Measurements from ENCODE around the gene CLIC5.

CLIC5 gene

DNA sequence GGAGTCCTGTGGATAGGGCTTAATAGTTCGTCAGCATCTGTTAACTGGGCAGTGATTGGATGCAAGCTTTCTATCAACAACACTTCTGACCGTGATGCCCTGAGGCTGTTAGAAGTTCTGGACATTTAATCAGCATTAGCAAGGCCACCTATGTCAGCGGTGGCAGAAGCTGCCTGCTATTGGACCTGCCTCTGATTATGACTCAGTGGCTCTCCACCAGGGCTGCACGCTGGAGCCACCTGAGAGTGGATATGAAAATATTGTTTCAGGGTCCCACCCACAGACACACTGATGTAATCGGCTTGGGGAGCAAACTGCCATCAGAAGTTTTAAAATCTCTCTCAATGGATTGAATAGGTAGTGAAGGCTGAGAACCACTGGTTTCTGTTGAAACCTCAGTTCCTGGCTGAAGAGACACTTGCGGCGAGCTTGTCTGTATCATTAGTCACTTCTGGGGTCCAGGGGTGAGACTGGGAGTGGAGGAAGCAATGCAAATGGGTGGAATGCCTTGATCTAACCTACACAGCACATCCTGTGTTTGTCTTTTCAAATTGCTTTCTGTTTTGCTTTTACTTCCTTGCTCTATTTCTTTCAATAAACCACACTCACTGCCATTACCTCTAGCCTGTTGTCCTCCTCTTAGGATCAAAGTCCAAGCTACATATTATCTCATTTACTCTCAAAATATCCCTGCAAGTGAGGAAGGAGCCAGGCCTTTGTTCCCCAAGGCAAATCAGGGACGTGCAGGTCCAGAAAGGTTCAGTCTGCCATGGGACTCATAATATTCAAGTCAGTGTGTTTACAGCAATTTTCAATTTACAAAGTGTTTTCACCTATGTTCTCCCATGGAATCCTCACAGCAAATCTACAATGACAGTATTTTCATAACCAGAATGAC, 4.2 kb downstream of the CLIC5 start:
- H3K79me1 ChIP-seq (ENCODE audit: low read length), result no peaks in the 10 kb centered on the region
- no peak for DNase-seq
- no peak overlapping the region for H2BK15ac ChIP-seq (replicated peaks; ENCODE audit: low read depth)
- no peak overlapping the region for H3K56ac ChIP-seq (ENCODE audit: low read length)
- no peaks in the 10 kb centered on the region for H3K36me3 ChIP-seq (ENCODE audit: control insufficient read depth, insufficient read depth, low read length)
- H2BK5ac ChIP-seq (ENCODE audit: low read length), result no peak overlapping the region
- H4K5ac ChIP-seq (ENCODE audit: low read length), result no peak overlapping the region
- WGBS (ENCODE audit: extremely low coverage, insufficient coverage, low lambda C conversion rate), result no CpG with 5 or more reads among the region's 8 CpGs
- no peak overlapping the region for H3K9ac ChIP-seq (ENCODE audit: low read length)
- H3K18ac ChIP-seq (ENCODE audit: low read length), result no peak overlapping the region
- no peak overlapping the region for H2AK5ac ChIP-seq (ENCODE audit: low read length)
- no peak overlapping the region for H3K4ac ChIP-seq (ENCODE audit: low read depth, low read length)
- no peak overlapping the region for H3K4me3 ChIP-seq (ENCODE audit: low read length)
- peaks cover 5% of the 10 kb centered on the region for H3K4me1 ChIP-seq (ENCODE audit: control insufficient read depth, low read depth, low read length)
- no peak overlapping the region for H3K23ac ChIP-seq (ENCODE audit: low read length)
- peaks cover 9% of the 10 kb centered on the region for H3K27me3 ChIP-seq (ENCODE audit: insufficient read depth, low read length, poor library complexity)
- no peaks in the 10 kb centered on the region for H3K79me2 ChIP-seq (ENCODE audit: control insufficient read depth, insufficient read depth, low read length)
- no peak overlapping the region for H3K4me2 ChIP-seq (ENCODE audit: low read length)
- no peak overlapping the region for H2BK120ac ChIP-seq (ENCODE audit: low read depth, low read length)
- H4K8ac ChIP-seq (ENCODE audit: low read depth, low read length), result no peak overlapping the region
- H3K27ac ChIP-seq (ENCODE audit: low read depth, low read length), result no peak overlapping the region

DNA sequence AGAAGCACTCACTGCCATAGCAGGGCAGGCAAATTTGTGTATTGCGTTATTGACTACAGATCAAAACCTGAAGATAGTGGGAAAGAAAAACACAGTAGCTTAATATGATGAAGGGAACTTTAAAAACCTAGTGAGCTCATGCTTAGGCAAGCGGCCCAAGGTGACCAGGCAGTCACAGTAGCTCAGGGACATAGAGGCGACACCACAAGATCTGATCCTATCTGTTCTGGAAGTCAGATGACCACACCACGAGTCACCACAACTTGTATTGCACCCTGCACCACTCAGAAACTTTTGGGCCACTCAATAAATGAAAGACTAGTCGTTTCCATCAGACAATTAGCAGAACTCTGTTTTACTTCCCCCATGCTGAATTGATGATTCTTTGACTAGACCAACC, 4.9 kb downstream of the CLIC5 start:
- Histone ChIP-seq H4K8ac (ENCODE audit: low read depth, low read length) (no peak overlapping the region), H3K4me3 (ENCODE audit: low read length) (no peak overlapping the region), H3K79me1 (ENCODE audit: low read length) (no peaks in the 10 kb centered on the region), H3K9ac (ENCODE audit: low read length) (no peak overlapping the region), H2BK5ac (ENCODE audit: low read length) (no peak overlapping the region), H4K5ac (ENCODE audit: low read length) (no peak overlapping the region), H3K18ac (ENCODE audit: low read length) (no peak overlapping the region), H2AK5ac (ENCODE audit: low read length) (no peak overlapping the region), H2BK15ac (replicated peaks; ENCODE audit: low read depth) (no peak overlapping the region), H3K4me2 (ENCODE audit: low read length) (no peak overlapping the region), H3K56ac (ENCODE audit: low read length) (no peak overlapping the region), H3K79me2 (ENCODE audit: control insufficient read depth, insufficient read depth, low read length) (no peaks in the 10 kb centered on the region), H3K23ac (ENCODE audit: low read length) (no peak overlapping the region), H2BK120ac (ENCODE audit: low read depth, low read length) (no peak overlapping the region), H3K36me3 (ENCODE audit: control insufficient read depth, insufficient read depth, low read length) (no peaks in the 10 kb centered on the region), H3K4ac (ENCODE audit: low read depth, low read length) (no peak overlapping the region), H3K4me1 (ENCODE audit: control insufficient read depth, low read depth, low read length) (peaks cover 5% of the 10 kb centered on the region), H3K27ac (ENCODE audit: low read depth, low read length) (no peak overlapping the region), H3K27me3 (ENCODE audit: insufficient read depth, low read length, poor library complexity) (peaks cover 7% of the 10 kb centered on the region)
- DNase-seq, result no peak
- no CpG with 5 or more reads among the region's 5 CpGs for WGBS (ENCODE audit: extremely low coverage, insufficient coverage, low lambda C conversion rate)

DNA sequence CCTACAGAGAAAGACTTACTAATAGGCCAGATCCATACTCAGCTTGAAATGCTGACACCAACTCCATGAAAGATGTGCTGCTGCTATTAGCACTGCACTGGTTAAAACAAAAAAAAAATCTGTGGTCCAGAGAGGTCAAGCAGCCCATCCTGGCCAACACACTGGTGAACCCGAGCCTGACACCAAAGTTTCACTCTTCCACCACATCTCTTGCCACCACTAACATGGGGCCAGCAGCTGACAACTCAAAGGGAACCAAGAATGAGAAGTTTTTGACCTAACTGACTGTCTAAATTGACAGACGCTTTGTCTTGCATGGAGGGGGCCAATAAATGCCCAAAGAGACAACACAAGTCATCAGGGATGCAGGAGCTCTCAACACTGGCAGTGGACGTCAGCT, 5.4 kb downstream of the CLIC5 start:
- H2BK5ac ChIP-seq (ENCODE audit: low read length), result no peak overlapping the region
- H3K56ac ChIP-seq (ENCODE audit: low read length), result no peak overlapping the region
- no peak overlapping the region for H4K8ac ChIP-seq (ENCODE audit: low read depth, low read length)
- H3K27ac ChIP-seq (ENCODE audit: low read depth, low read length), result no peak overlapping the region
- DNase-seq, result no peak
- no peaks in the 10 kb centered on the region for H3K36me3 ChIP-seq (ENCODE audit: control insufficient read depth, insufficient read depth, low read length)
- peaks cover 6% of the 10 kb centered on the region for H3K27me3 ChIP-seq (ENCODE audit: insufficient read depth, low read length, poor library complexity)
- H3K4ac ChIP-seq (ENCODE audit: low read depth, low read length), result no peak overlapping the region
- H3K79me2 ChIP-seq (ENCODE audit: control insufficient read depth, insufficient read depth, low read length), result no peaks in the 10 kb centered on the region
- no peak overlapping the region for H2BK15ac ChIP-seq (replicated peaks; ENCODE audit: low read depth)
- no peak overlapping the region for H3K23ac ChIP-seq (ENCODE audit: low read length)
- H3K4me3 ChIP-seq (ENCODE audit: low read length), result no peak overlapping the region
- H4K5ac ChIP-seq (ENCODE audit: low read length), result no peak overlapping the region
- no peak overlapping the region for H3K9ac ChIP-seq (ENCODE audit: low read length)
- H2BK120ac ChIP-seq (ENCODE audit: low read depth, low read length), result no peak overlapping the region
- peaks cover 5% of the 10 kb centered on the region for H3K4me1 ChIP-seq (ENCODE audit: control insufficient read depth, low read depth, low read length)
- H3K18ac ChIP-seq (ENCODE audit: low read length), result no peak overlapping the region
- H3K79me1 ChIP-seq (ENCODE audit: low read length), result no peaks in the 10 kb centered on the region
- no CpG with 5 or more reads among the region's 3 CpGs for WGBS (ENCODE audit: extremely low coverage, insufficient coverage, low lambda C conversion rate)
- no peak overlapping the region for H2AK5ac ChIP-seq (ENCODE audit: low read length)
- no peak overlapping the region for H3K4me2 ChIP-seq (ENCODE audit: low read length)

DNA sequence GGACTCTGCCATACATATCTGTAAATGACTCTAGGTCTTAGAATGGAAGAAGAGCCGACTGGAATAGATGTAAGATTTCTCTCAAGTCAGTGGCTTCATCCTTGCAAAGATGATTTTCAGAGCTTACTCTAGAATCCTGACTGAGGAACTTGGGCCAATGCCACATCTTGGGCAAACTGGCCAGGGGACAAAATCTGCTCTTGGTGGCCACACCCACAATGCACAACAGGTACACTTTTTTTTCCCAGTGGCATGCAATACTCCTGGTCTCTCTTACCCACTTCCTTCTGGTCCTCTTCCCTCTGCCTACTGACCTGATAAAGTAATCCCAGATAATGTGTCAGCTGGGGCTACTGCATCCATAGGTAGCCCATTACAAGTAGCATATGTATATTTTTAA, 13.4 kb downstream of the CLIC5 start:
- Histone ChIP-seq H3K4me3 (ENCODE audit: low read length) (no peak overlapping the region), H3K23ac (ENCODE audit: low read length) (no peak overlapping the region), H3K27me3 (ENCODE audit: insufficient read depth, low read length, poor library complexity) (no peaks in the 10 kb centered on the region), H4K5ac (ENCODE audit: low read length) (no peak overlapping the region), H2AK5ac (ENCODE audit: low read length) (no peak overlapping the region), H3K27ac (ENCODE audit: low read depth, low read length) (no peak overlapping the region), H3K9ac (ENCODE audit: low read length) (no peak overlapping the region), H3K56ac (ENCODE audit: low read length) (no peak overlapping the region), H2BK120ac (ENCODE audit: low read depth, low read length) (no peak overlapping the region), H3K36me3 (ENCODE audit: control insufficient read depth, insufficient read depth, low read length) (no peaks in the 10 kb centered on the region), H3K4me2 (ENCODE audit: low read length) (no peak overlapping the region), H2BK15ac (replicated peaks; ENCODE audit: low read depth) (no peak overlapping the region), H4K8ac (ENCODE audit: low read depth, low read length) (no peak overlapping the region), H3K79me2 (ENCODE audit: control insufficient read depth, insufficient read depth, low read length) (no peaks in the 10 kb centered on the region), H3K79me1 (ENCODE audit: low read length) (no peaks in the 10 kb centered on the region), H3K18ac (ENCODE audit: low read length) (no peak overlapping the region), H2BK5ac (ENCODE audit: low read length) (no peak overlapping the region), H3K4ac (ENCODE audit: low read depth, low read length) (no peak overlapping the region), H3K4me1 (ENCODE audit: control insufficient read depth, low read depth, low read length) (no peaks in the 10 kb centered on the region)
- WGBS (ENCODE audit: extremely low coverage, insufficient coverage, low lambda C conversion rate), result no CpG with 5 or more reads among the region's 1 CpG
- no peak for DNase-seq

DNA sequence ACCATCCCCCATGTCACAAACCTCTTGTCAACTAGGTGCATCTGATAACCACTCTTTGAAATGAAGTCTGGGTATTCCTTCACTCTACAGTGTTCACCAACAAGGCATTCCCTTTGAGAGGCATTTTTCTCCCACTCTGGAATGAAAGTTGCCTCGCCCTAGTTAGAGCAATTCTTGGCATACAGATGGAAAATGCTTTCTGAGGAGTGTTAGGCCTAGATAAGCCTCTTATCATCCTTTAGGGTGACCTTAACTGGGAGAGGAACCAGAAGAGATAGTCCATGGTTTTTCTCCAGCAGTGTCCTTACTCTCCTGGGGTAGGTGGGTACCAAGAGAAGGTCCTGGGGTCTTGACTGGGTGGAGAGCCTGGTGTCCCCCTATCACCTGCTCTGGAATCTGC, 14.8 kb downstream of the CLIC5 start:
- H3K56ac ChIP-seq (ENCODE audit: low read length), result no peak overlapping the region
- H3K23ac ChIP-seq (ENCODE audit: low read length), result no peak overlapping the region
- H3K4ac ChIP-seq (ENCODE audit: low read depth, low read length), result no peak overlapping the region
- no peak for DNase-seq
- no peak overlapping the region for H3K9ac ChIP-seq (ENCODE audit: low read length)
- no peak overlapping the region for H4K5ac ChIP-seq (ENCODE audit: low read length)
- no peaks in the 10 kb centered on the region for H3K4me1 ChIP-seq (ENCODE audit: control insufficient read depth, low read depth, low read length)
- H2BK15ac ChIP-seq (replicated peaks; ENCODE audit: low read depth), result no peak overlapping the region
- no peak overlapping the region for H4K8ac ChIP-seq (ENCODE audit: low read depth, low read length)
- no peaks in the 10 kb centered on the region for H3K36me3 ChIP-seq (ENCODE audit: control insufficient read depth, insufficient read depth, low read length)
- no peak overlapping the region for H2BK5ac ChIP-seq (ENCODE audit: low read length)
- H2BK120ac ChIP-seq (ENCODE audit: low read depth, low read length), result no peak overlapping the region
- no peak overlapping the region for H3K4me2 ChIP-seq (ENCODE audit: low read length)
- H3K79me1 ChIP-seq (ENCODE audit: low read length), result no peaks in the 10 kb centered on the region
- H2AK5ac ChIP-seq (ENCODE audit: low read length), result no peak overlapping the region
- H3K18ac ChIP-seq (ENCODE audit: low read length), result no peak overlapping the region
- H3K27ac ChIP-seq (ENCODE audit: low read depth, low read length), result no peak overlapping the region
- no peaks in the 10 kb centered on the region for H3K79me2 ChIP-seq (ENCODE audit: control insufficient read depth, insufficient read depth, low read length)
- no peak overlapping the region for H3K4me3 ChIP-seq (ENCODE audit: low read length)
- no peaks in the 10 kb centered on the region for H3K27me3 ChIP-seq (ENCODE audit: insufficient read depth, low read length, poor library complexity)
- no CpG with 5 or more reads among the region's 1 CpG for WGBS (ENCODE audit: extremely low coverage, insufficient coverage, low lambda C conversion rate)

DNA sequence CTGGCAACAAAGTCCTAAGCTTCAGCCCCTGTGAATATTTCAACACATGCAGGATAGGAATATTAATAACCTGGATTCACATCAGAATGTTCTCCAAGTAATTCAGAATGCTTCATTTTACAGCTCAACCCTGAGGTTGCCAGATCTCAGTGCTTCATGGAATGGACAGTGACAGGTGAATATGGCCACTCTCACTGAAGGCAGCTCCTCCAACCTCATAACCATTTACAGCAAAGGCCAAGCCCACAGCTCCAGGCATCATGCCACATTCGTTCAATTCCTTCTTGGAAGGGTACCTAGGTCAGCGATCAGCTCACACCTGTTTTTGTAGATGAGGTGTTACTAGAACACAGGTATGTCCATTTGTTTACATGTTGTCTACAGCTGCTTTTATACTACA, 17.1 kb downstream of the CLIC5 start:
- Histone ChIP-seq H3K36me3 (ENCODE audit: control insufficient read depth, insufficient read depth, low read length) (no peaks in the 10 kb centered on the region), H2AK5ac (ENCODE audit: low read length) (no peak overlapping the region), H3K18ac (ENCODE audit: low read length) (no peak overlapping the region), H3K56ac (ENCODE audit: low read length) (no peak overlapping the region), H2BK120ac (ENCODE audit: low read depth, low read length) (no peak overlapping the region), H3K23ac (ENCODE audit: low read length) (no peak overlapping the region), H3K4me2 (ENCODE audit: low read length) (no peak overlapping the region), H3K79me1 (ENCODE audit: low read length) (no peaks in the 10 kb centered on the region), H2BK5ac (ENCODE audit: low read length) (no peak overlapping the region), H3K79me2 (ENCODE audit: control insufficient read depth, insufficient read depth, low read length) (no peaks in the 10 kb centered on the region), H3K4ac (ENCODE audit: low read depth, low read length) (no peak overlapping the region), H3K4me3 (ENCODE audit: low read length) (no peak overlapping the region), H3K4me1 (ENCODE audit: control insufficient read depth, low read depth, low read length) (no peaks in the 10 kb centered on the region), H4K8ac (ENCODE audit: low read depth, low read length) (no peak overlapping the region), H4K5ac (ENCODE audit: low read length) (no peak overlapping the region), H3K27ac (ENCODE audit: low read depth, low read length) (no peak overlapping the region), H3K9ac (ENCODE audit: low read length) (no peak overlapping the region), H3K27me3 (ENCODE audit: insufficient read depth, low read length, poor library complexity) (no peaks in the 10 kb centered on the region), H2BK15ac (replicated peaks; ENCODE audit: low read depth) (no peak overlapping the region)
- DNase-seq, result no peak
- no CpG with 5 or more reads among the region's 2 CpGs for WGBS (ENCODE audit: extremely low coverage, insufficient coverage, low lambda C conversion rate)

Data from mesendoderm (in vitro differentiated cells).